ENCODE measurements around the gene EXOC6B.

Gene EXOC6B

GRCh38 chr2:72378753-72379348 lies 447.0 kb downstream of the EXOC6B start:
- H3K4me1 ChIP-seq (ENCODE audit: control insufficient read depth, insufficient read depth, low read length, unreplicated experiment), result no peaks in the 10 kb centered on the region
- H3K4me3 ChIP-seq (ENCODE audit: low read depth, low read length), result no peak overlapping the region
- H3K79me2 ChIP-seq (ENCODE audit: control insufficient read depth, insufficient read depth, low read length, unreplicated experiment), result no peaks in the 10 kb centered on the region
- no peaks in the 10 kb centered on the region for H3K36me3 ChIP-seq (ENCODE audit: insufficient read depth, low read length)
- no peak overlapping the region for H2AFZ ChIP-seq (ENCODE audit: low read length, unreplicated experiment)
- H3K27me3 ChIP-seq (ENCODE audit: insufficient read depth, low read length), result no peaks in the 10 kb centered on the region
- no peak overlapping the region for H3K27ac ChIP-seq (ENCODE audit: low read depth, low read length)

GRCh38 chr2:72367530-72368225 lies 458.2 kb downstream of the EXOC6B start:
- Histone ChIP-seq H3K27me3 (ENCODE audit: insufficient read depth, low read length) (no peaks in the 10 kb centered on the region), H3K27ac (ENCODE audit: low read depth, low read length) (no peak overlapping the region), H2AFZ (ENCODE audit: low read length, unreplicated experiment) (no peak overlapping the region), H3K79me2 (ENCODE audit: control insufficient read depth, insufficient read depth, low read length, unreplicated experiment) (no peaks in the 10 kb centered on the region), H3K4me3 (ENCODE audit: low read depth, low read length) (no peak overlapping the region), H3K36me3 (ENCODE audit: insufficient read depth, low read length) (no peaks in the 10 kb centered on the region), H3K4me1 (ENCODE audit: control insufficient read depth, insufficient read depth, low read length, unreplicated experiment) (peaks cover 7% of the 10 kb centered on the region)

- no peak overlapping the region for H2AFZ ChIP-seq (ENCODE audit: low read length, unreplicated experiment)
- H3K4me1 ChIP-seq (ENCODE audit: control insufficient read depth, insufficient read depth, low read length, unreplicated experiment), result peaks cover 7% of the 10 kb centered on the region
- no peaks in the 10 kb centered on the region for H3K36me3 ChIP-seq (ENCODE audit: insufficient read depth, low read length)
- H3K79me2 ChIP-seq (ENCODE audit: control insufficient read depth, insufficient read depth, low read length, unreplicated experiment), result no peaks in the 10 kb centered on the region
- H3K27me3 ChIP-seq (ENCODE audit: insufficient read depth, low read length), result no peaks in the 10 kb centered on the region
- no peak overlapping the region for H3K27ac ChIP-seq (ENCODE audit: low read depth, low read length)
- H3K4me3 ChIP-seq (ENCODE audit: low read depth, low read length), result no peak overlapping the region
Observed at GRCh38 chr2:72363406-72363805, 462.4 kb downstream of the EXOC6B start.

GRCh38 chr2:72362733-72363132 lies 463.1 kb downstream of the EXOC6B start:
- H3K27ac ChIP-seq (ENCODE audit: low read depth, low read length), result no peak overlapping the region
- no peaks in the 10 kb centered on the region for H3K27me3 ChIP-seq (ENCODE audit: insufficient read depth, low read length)
- H3K79me2 ChIP-seq (ENCODE audit: control insufficient read depth, insufficient read depth, low read length, unreplicated experiment), result no peaks in the 10 kb centered on the region
- H3K4me1 ChIP-seq (ENCODE audit: control insufficient read depth, insufficient read depth, low read length, unreplicated experiment), result peaks cover 7% of the 10 kb centered on the region
- H2AFZ ChIP-seq (ENCODE audit: low read length, unreplicated experiment), result no peak overlapping the region
- H3K36me3 ChIP-seq (ENCODE audit: insufficient read depth, low read length), result no peaks in the 10 kb centered on the region
- no peak overlapping the region for H3K4me3 ChIP-seq (ENCODE audit: low read depth, low read length)

GRCh38 chr2:72361521-72361920 lies 464.3 kb downstream of the EXOC6B start:
- Histone ChIP-seq H3K27ac (ENCODE audit: low read depth, low read length) (no peak overlapping the region), H3K79me2 (ENCODE audit: control insufficient read depth, insufficient read depth, low read length, unreplicated experiment) (no peaks in the 10 kb centered on the region), H2AFZ (ENCODE audit: low read length, unreplicated experiment) (no peak overlapping the region), H3K4me1 (ENCODE audit: control insufficient read depth, insufficient read depth, low read length, unreplicated experiment) (no peaks in the 10 kb centered on the region), H3K27me3 (ENCODE audit: insufficient read depth, low read length) (no peaks in the 10 kb centered on the region), H3K4me3 (ENCODE audit: low read depth, low read length) (no peak overlapping the region), H3K36me3 (ENCODE audit: insufficient read depth, low read length) (no peaks in the 10 kb centered on the region)

- Histone ChIP-seq H3K27me3 (ENCODE audit: insufficient read depth, low read length) (no peaks in the 10 kb centered on the region), H3K4me1 (ENCODE audit: control insufficient read depth, insufficient read depth, low read length, unreplicated experiment) (no peaks in the 10 kb centered on the region), H3K27ac (ENCODE audit: low read depth, low read length) (no peak overlapping the region), H3K36me3 (ENCODE audit: insufficient read depth, low read length) (no peaks in the 10 kb centered on the region), H2AFZ (ENCODE audit: low read length, unreplicated experiment) (no peak overlapping the region), H3K79me2 (ENCODE audit: control insufficient read depth, insufficient read depth, low read length, unreplicated experiment) (no peaks in the 10 kb centered on the region), H3K4me3 (ENCODE audit: low read depth, low read length) (no peak overlapping the region)
Observed at GRCh38 chr2:72361042-72361441, 464.8 kb downstream of the EXOC6B start.

- Histone ChIP-seq H3K4me1 (ENCODE audit: control insufficient read depth, insufficient read depth, low read length, unreplicated experiment) (no peaks in the 10 kb centered on the region), H3K27ac (ENCODE audit: low read depth, low read length) (no peak overlapping the region), H3K4me3 (ENCODE audit: low read depth, low read length) (no peak overlapping the region), H2AFZ (ENCODE audit: low read length, unreplicated experiment) (no peak overlapping the region), H3K27me3 (ENCODE audit: insufficient read depth, low read length) (no peaks in the 10 kb centered on the region), H3K36me3 (ENCODE audit: insufficient read depth, low read length) (no peaks in the 10 kb centered on the region), H3K79me2 (ENCODE audit: control insufficient read depth, insufficient read depth, low read length, unreplicated experiment) (no peaks in the 10 kb centered on the region)
Observed at GRCh38 chr2:72350852-72351251, 475.0 kb downstream of the EXOC6B start.

GRCh38 chr2:72349016-72349415 lies 476.8 kb downstream of the EXOC6B start:
- Histone ChIP-seq H3K79me2 (ENCODE audit: control insufficient read depth, insufficient read depth, low read length, unreplicated experiment) (no peaks in the 10 kb centered on the region), H3K4me3 (ENCODE audit: low read depth, low read length) (no peak overlapping the region), H3K36me3 (ENCODE audit: insufficient read depth, low read length) (no peaks in the 10 kb centered on the region), H3K27ac (ENCODE audit: low read depth, low read length) (no peak overlapping the region), H3K4me1 (ENCODE audit: control insufficient read depth, insufficient read depth, low read length, unreplicated experiment) (no peaks in the 10 kb centered on the region), H3K27me3 (ENCODE audit: insufficient read depth, low read length) (no peaks in the 10 kb centered on the region), H2AFZ (ENCODE audit: low read length, unreplicated experiment) (no peak overlapping the region)

GRCh38 chr2:72347081-72347480 lies 478.8 kb downstream of the EXOC6B start:
- H3K4me1 ChIP-seq (ENCODE audit: control insufficient read depth, insufficient read depth, low read length, unreplicated experiment), result no peaks in the 10 kb centered on the region
- no peak overlapping the region for H3K4me3 ChIP-seq (ENCODE audit: low read depth, low read length)
- no peaks in the 10 kb centered on the region for H3K79me2 ChIP-seq (ENCODE audit: control insufficient read depth, insufficient read depth, low read length, unreplicated experiment)
- H2AFZ ChIP-seq (ENCODE audit: low read length, unreplicated experiment), result no peak overlapping the region
- H3K36me3 ChIP-seq (ENCODE audit: insufficient read depth, low read length), result no peaks in the 10 kb centered on the region
- H3K27me3 ChIP-seq (ENCODE audit: insufficient read depth, low read length), result no peaks in the 10 kb centered on the region
- no peak overlapping the region for H3K27ac ChIP-seq (ENCODE audit: low read depth, low read length)

GRCh38 chr2:72341639-72342038 lies 484.2 kb downstream of the EXOC6B start:
- H3K4me1 ChIP-seq (ENCODE audit: control insufficient read depth, insufficient read depth, low read length, unreplicated experiment), result no peaks in the 10 kb centered on the region
- no peak overlapping the region for H3K4me3 ChIP-seq (ENCODE audit: low read depth, low read length)
- no peak overlapping the region for H2AFZ ChIP-seq (ENCODE audit: low read length, unreplicated experiment)
- no peaks in the 10 kb centered on the region for H3K27me3 ChIP-seq (ENCODE audit: insufficient read depth, low read length)
- H3K79me2 ChIP-seq (ENCODE audit: control insufficient read depth, insufficient read depth, low read length, unreplicated experiment), result no peaks in the 10 kb centered on the region
- no peaks in the 10 kb centered on the region for H3K36me3 ChIP-seq (ENCODE audit: insufficient read depth, low read length)
- no peak overlapping the region for H3K27ac ChIP-seq (ENCODE audit: low read depth, low read length)

GRCh38 chr2:72340665-72341064 lies 485.2 kb downstream of the EXOC6B start:
- H3K36me3 ChIP-seq (ENCODE audit: insufficient read depth, low read length), result no peaks in the 10 kb centered on the region
- no peaks in the 10 kb centered on the region for H3K79me2 ChIP-seq (ENCODE audit: control insufficient read depth, insufficient read depth, low read length, unreplicated experiment)
- H3K4me1 ChIP-seq (ENCODE audit: control insufficient read depth, insufficient read depth, low read length, unreplicated experiment), result no peaks in the 10 kb centered on the region
- no peak overlapping the region for H2AFZ ChIP-seq (ENCODE audit: low read length, unreplicated experiment)
- H3K27ac ChIP-seq (ENCODE audit: low read depth, low read length), result no peak overlapping the region
- H3K4me3 ChIP-seq (ENCODE audit: low read depth, low read length), result no peak overlapping the region
- H3K27me3 ChIP-seq (ENCODE audit: insufficient read depth, low read length), result no peaks in the 10 kb centered on the region
